Ascending aorta (tissue), 2 donors: ENCODE data around the gene UMPS. TPM values are rescaled to one million over a fixed set of nuclear protein-coding genes. Genes with fewer than 3 reads are reported as not detected.
"Not testable (repeated sequence)": the region's sequence is repeated elsewhere in the genome, so short reads cannot be mapped to it uniquely, and the experiment has no call there.

Experiments used
- DNase-seq, 2 donors: peaks; one replicate each; pipeline ENCODE4 v3.0.0-alpha.2; 2019; ENCODE audit warnings: low spot score in 2 of 2
- H3K27ac ChIP-seq, 2 donors: fragments of 200-600 bp; sonication (generic); one replicate each; pipeline ENCODE4 v1.5.1; 2016 to 2017; ENCODE audit warnings: mild to moderate bottlenecking in 1 of 2
- H3K27me3 ChIP-seq: fragments of 200-600 bp; sonication (generic); one replicate; pipeline ENCODE4 v1.5.1; 2017
- H3K36me3 ChIP-seq, 2 donors: fragments of 200-600 bp; sonication (generic); one replicate each; pipeline ENCODE4 v1.5.1; 2016
- H3K4me1 ChIP-seq, 2 donors: fragments of 200-600 bp; sonication (generic); one replicate each; pipeline ENCODE4 v1.5.1; 2016 to 2017; ENCODE audit warnings: mild to moderate bottlenecking in 1 of 2
- H3K4me3 ChIP-seq, 2 donors: fragments of 200-600 bp; sonication (generic); one replicate each; pipeline ENCODE4 v1.5.1; 2016 to 2017; ENCODE audit warnings: mild to moderate bottlenecking in 1 of 2
- H3K9me3 ChIP-seq, 2 donors: fragments of 200-600 bp; sonication (generic); one replicate each; pipeline ENCODE4 v1.5.1; 2016
- intact Hi-C: fragments of 100-400 bp; cut with DNase I; formaldehyde crosslinking; loops from one replicate; pipeline ENCODE4 v1.15.1; 2023
- total RNA-seq: library from RNA; depleted of rRNA; stranded (reverse); fragments of >200 nt; gene quantifications from one replicate; pipeline ENCODE4 v1.1.0, GENCODE V29; 2016
- TF ChIP-seq, protein P1 (sequence below), 3 experiments: fragments of 200-600 bp in 2 of 3; fragments of 450-650 bp in 1 of 3; sonication (generic) in 2 of 3; IDR thresholded peaks; one replicate each; pipeline ENCODE4 v1.5.1; 2016 to 2019; ENCODE audit warnings: antibody characterized with exemption in 3 of 3, mild to moderate bottlenecking in 1 of 3, moderate library complexity in 1 of 3

UMPS gene
- total RNA-seq, 1 donor from 2014 or later = 4.5 TPM

DNA sequence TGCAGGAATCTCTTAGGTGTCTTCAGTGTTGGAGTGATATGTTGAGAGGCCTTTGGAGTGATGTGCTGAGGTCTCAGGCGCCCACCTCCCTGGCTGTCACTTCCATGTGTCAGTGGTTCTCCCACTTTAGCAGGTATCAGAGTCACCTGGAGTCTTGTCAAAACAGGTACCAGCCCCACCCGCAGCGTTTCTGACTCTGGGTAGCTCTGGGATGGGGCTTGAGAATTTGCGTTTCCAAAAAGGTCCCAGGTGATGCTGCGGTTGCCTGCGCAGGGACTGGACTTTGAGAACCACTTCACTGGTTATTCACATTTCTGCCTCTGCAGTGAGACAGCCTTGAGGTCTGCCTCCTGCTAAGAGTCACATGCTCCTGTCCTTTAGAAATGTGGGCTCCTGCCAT is 15.5 kb downstream of the UMPS start:
- Histone ChIP-seq H3K4me1 (no peaks in the 10 kb centered on the region), H3K4me3 (no peak overlapping the region), H3K27me3 (no peaks in the 10 kb centered on the region), H3K27ac (no peak overlapping the region), H3K9me3 (no peaks in the 10 kb centered on the region), H3K36me3 (peaks cover 18 to 53% of the 10 kb centered on the region in 2 donors)
- intact Hi-C loops = no loop called here
- no peak for DNase-seq
- TF ChIP-seq, protein P1, sequence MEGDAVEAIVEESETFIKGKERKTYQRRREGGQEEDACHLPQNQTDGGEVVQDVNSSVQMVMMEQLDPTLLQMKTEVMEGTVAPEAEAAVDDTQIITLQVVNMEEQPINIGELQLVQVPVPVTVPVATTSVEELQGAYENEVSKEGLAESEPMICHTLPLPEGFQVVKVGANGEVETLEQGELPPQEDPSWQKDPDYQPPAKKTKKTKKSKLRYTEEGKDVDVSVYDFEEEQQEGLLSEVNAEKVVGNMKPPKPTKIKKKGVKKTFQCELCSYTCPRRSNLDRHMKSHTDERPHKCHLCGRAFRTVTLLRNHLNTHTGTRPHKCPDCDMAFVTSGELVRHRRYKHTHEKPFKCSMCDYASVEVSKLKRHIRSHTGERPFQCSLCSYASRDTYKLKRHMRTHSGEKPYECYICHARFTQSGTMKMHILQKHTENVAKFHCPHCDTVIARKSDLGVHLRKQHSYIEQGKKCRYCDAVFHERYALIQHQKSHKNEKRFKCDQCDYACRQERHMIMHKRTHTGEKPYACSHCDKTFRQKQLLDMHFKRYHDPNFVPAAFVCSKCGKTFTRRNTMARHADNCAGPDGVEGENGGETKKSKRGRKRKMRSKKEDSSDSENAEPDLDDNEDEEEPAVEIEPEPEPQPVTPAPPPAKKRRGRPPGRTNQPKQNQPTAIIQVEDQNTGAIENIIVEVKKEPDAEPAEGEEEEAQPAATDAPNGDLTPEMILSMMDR (IDR thresholded peaks at IDR 0.05) = no peak

DNA sequence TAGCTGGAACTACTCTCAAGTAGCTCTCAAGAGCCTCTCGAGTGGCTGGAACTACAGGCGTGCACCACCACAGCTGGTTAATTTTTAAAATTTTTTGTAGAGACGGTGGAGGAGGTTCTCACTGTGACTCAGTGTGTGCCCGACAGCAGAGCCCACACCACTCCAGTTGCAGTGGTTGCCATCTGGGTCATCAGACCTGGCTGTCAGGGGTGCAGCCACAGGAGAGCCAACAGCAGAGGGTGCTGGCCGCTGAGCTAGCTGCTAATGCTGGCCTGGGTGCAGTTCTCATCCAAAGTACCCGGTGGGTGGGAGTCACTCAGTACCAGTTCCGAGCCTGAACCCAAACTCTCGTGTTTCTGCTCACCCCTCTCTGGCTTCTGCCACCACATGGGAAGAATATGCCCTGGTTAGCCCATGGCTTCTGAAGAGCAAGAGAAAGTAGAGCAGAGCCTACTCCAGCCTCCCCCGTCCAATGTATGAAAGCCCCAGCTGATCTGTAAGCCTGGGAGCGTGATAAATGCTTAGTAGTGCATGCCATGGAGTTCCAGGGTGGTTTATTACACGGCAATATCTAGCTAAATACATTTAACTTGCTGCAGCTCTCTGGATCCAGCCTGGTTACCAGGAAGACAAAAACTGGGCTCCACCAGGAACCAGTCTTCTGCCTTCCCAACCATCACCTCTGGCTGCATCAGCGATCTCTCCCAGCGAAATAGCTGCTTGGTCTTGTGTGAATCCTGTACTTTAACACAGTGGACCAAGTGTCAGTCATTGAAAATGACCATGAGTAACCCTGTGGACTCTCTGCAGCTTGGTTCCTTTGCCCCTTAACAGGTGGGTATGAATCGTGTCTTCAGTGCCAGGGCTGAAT is 17.1 kb downstream of the UMPS start:
- H3K36me3 ChIP-seq = peaks cover 18 to 42% of the 10 kb centered on the region in 2 donors

DNA sequence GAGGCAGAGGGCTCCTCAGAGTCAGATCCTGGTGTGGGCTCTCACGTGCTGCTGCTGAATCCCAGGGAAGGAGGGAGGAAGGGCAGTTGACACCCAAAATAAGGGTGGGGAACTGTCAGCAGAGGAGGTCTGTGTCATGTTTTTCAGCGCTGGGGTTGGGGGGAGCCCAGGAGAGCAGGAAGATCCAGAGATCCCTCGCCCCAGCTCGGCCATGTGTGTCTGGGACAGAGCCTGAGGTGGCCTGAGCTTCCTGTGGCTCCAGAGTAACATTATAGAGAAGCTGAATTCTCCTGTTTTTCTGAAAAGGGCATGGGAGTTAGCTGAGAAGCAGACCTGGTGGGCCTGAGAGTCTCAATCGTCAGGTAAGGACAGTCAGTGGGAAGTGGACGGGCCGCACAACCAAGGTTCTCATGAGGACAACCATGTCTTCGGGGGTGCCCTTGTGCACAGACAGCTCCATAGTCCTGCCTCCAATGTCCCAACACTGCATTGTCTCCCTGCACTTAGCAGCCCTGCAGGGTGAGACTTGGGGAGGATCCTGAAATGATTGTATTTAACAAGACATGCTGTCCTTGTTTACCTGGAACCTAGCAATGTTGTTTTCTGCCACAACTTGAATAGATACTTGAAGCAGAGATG is 18.4 kb downstream of the UMPS start:
- intact Hi-C loops = no loop called here
- no peak overlapping the region for H3K27ac ChIP-seq
- H3K9me3 ChIP-seq = no peaks in the 10 kb centered on the region
- no peaks in the 10 kb centered on the region for H3K4me1 ChIP-seq
- no peak overlapping the region for H3K4me3 ChIP-seq
- no peak for DNase-seq
- peaks cover 13 to 34% of the 10 kb centered on the region in 2 donors for H3K36me3 ChIP-seq
- TF ChIP-seq, protein P1 (IDR thresholded peaks at IDR 0.05) = no peak
- H3K27me3 ChIP-seq = no peaks in the 10 kb centered on the region

More for the DNA sequence above, 17.1 kb downstream of the UMPS start:
- Histone ChIP-seq H3K9me3 (no peaks in the 10 kb centered on the region), H3K27me3 (no peaks in the 10 kb centered on the region), H3K27ac (no peak overlapping the region), H3K4me3 (no peak overlapping the region), H3K4me1 (no peaks in the 10 kb centered on the region)
- DNase-seq = no peak
- TF ChIP-seq, protein P1 (IDR thresholded peaks at IDR 0.05) = no peak
- intact Hi-C loops = no loop called here

DNA sequence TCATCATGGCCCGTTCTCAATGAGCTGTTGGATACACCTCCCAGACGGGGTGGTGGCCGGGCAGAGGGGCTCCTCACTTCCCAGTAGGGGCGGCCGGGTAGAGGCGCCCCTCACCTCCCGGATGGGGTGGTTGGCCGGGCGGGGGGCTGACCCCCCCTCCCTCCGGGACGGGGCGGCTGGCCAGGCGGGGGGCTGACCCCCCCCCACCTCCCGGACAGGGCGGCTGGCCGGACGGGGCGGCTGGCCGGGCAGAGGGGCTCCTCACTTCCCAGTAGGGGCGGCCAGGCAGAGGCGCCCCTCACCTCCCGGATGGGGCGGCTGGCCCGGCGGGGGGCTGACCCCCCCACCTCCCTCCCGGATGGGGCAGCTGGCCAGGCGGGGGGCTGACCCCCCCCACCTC is 19.6 kb downstream of the UMPS start:
- peaks cover 1 to 22% of the 10 kb centered on the region in 2 donors for H3K36me3 ChIP-seq
- H3K27ac ChIP-seq, intact Hi-C loops, DNase-seq, H3K4me3 ChIP-seq, H3K27me3 ChIP-seq, H3K9me3 ChIP-seq, H3K4me1 ChIP-seq: not testable (repeated sequence)

DNA sequence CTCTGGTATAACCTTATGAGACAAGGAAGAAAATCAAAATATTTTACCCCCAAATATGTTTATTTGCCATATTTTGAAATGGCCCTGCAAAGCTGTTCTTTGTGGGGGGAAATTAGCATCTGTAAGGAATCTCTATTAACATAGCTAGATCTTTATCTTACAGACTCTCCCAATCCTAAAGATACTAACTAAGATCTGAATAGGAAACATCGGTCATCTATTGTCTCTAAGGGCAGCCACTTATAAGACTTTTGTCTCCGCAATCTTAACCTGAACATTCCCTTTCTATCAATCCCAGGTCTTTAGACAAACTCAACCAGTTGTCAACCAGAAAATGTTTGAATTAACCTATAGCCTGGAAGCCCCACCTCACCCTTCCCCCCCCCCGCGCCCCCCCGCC is 21.2 kb downstream of the UMPS start:
- H3K4me1 ChIP-seq = no peaks in the 10 kb centered on the region
- TF ChIP-seq, protein P1 (IDR thresholded peaks at IDR 0.05) = no peak
- H3K4me3 ChIP-seq = no peak overlapping the region
- H3K9me3 ChIP-seq = no peaks in the 10 kb centered on the region
- intact Hi-C loops = no loop called here
- H3K27me3 ChIP-seq = no peaks in the 10 kb centered on the region
- DNase-seq = no peak
- no peak overlapping the region for H3K27ac ChIP-seq
- H3K36me3 ChIP-seq = peaks cover 0 to 7% of the 10 kb centered on the region in 2 donors

DNA sequence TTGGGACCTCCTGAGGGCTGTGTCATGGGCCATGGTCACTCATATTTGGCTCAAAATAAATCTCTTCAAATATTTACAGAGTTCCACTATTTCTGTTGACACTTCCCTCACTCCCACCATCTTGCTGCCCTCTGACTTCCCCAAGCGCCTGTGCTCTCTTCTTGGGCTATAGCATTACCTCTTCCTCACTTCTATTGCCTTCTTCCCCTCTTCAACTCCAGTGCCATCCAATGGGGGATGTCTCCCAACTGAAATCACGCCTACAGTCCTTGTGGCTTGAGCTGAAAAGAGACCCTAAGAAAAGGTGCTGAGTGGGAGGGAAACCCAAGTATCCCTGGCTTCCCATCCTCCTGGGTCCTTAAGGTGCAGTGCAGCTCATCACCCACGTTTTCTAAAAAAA is 21.8 kb downstream of the UMPS start:
- intact Hi-C loops = no loop called here
- Histone ChIP-seq H3K36me3 (peaks cover 0 to 7% of the 10 kb centered on the region in 2 donors), H3K4me1 (no peaks in the 10 kb centered on the region), H3K27ac (no peak overlapping the region), H3K4me3 (no peak overlapping the region), H3K27me3 (no peaks in the 10 kb centered on the region), H3K9me3 (no peaks in the 10 kb centered on the region)
- DNase-seq = no peak
- TF ChIP-seq, protein P1 (IDR thresholded peaks at IDR 0.05) = no peak

DNA sequence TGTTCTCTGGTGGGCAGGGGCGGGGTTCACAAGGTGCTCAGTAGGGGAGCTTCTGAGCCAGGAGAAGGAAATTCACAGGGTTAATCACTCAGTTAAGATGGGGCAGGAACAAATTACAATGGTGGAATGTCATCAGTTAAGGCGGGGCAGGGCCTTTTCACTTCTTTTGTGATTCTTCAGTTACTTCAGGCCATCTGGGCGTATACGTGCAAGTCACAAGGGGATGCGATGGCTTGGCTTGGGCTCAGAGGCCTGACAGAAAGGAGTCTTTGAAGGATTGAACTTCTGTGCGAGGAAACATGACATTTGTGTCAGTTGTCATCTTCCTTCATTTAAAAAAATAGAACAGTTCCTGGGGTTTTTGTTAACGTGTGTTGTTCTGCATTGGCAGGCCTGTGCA is 27.7 kb downstream of the UMPS start:
- H3K9me3 ChIP-seq, H3K36me3 ChIP-seq, H3K4me3 ChIP-seq, intact Hi-C loops, H3K27me3 ChIP-seq, H3K27ac ChIP-seq, DNase-seq, H3K4me1 ChIP-seq: not testable (repeated sequence)
